Liver (tissue), 9 donors: ENCODE measurements around the gene PKP1. TPM values are rescaled to one million over a fixed set of nuclear protein-coding genes. Genes with fewer than 3 reads are reported as not detected.

ENCODE experiments used
- DNase-seq: peaks from one replicate; pipeline ENCODE4 v3.0.0-alpha.2; 2017; ENCODE audit warnings: low spot score
- H3K27ac ChIP-seq, 2 donors: one replicate each; pipeline ENCODE4 v1.7.0; 2013; ENCODE audit warnings: inconsistent platforms in 2 of 2, low read length in 2 of 2, control low read depth in 1 of 2, low read depth in 1 of 2, mild to moderate bottlenecking in 1 of 2
- H3K27me3 ChIP-seq, 4 donors: one replicate each; pipeline versions ENCODE4 v1.6.1 to v1.7.0; 2013; ENCODE audit warnings: low read length in 3 of 4, inconsistent platforms in 1 of 4, mild to moderate bottlenecking in 1 of 4, moderate library complexity in 1 of 4; ENCODE audit not compliant: control insufficient read depth in 4 of 4, insufficient read depth in 4 of 4
- H3K36me3 ChIP-seq, 4 donors: one replicate each; pipeline versions ENCODE4 v1.6.1 to v1.7.0; 2013; ENCODE audit warnings: low read length in 3 of 4, mild to moderate bottlenecking in 3 of 4, low read depth in 1 of 4, moderate library complexity in 1 of 4; ENCODE audit not compliant: control insufficient read depth in 4 of 4, insufficient read depth in 3 of 4
- H3K4me1 ChIP-seq, 4 donors: one replicate each; pipeline versions ENCODE4 v1.6.1 to v1.7.0; 2013; ENCODE audit warnings: low read length in 3 of 4, mild to moderate bottlenecking in 3 of 4, moderate library complexity in 1 of 4; ENCODE audit not compliant: control insufficient read depth in 4 of 4, insufficient read depth in 4 of 4
- H3K4me3 ChIP-seq, 3 donors: one replicate each; pipeline versions ENCODE4 v1.6.1 to v1.7.0; 2013; ENCODE audit warnings: low read length in 3 of 3, control low read depth in 1 of 3, low read depth in 1 of 3, mild to moderate bottlenecking in 1 of 3
- H3K9ac ChIP-seq, 2 donors: one replicate each; pipeline ENCODE4 v1.7.0; 2013; ENCODE audit warnings: low read length in 2 of 2, mild to moderate bottlenecking in 2 of 2, moderate library complexity in 2 of 2, control low read depth in 1 of 2, low read depth in 1 of 2
- H3K9me3 ChIP-seq, 4 donors: one replicate each; pipeline versions ENCODE4 v1.6.1 to v1.7.0; 2013; ENCODE audit warnings: low read length in 3 of 4; ENCODE audit not compliant: control insufficient read depth in 4 of 4
- ATF3 ChIP-seq: IDR thresholded peaks from 2 replicates; pipeline ENCODE4 v1.6.1; 2016; ENCODE audit warnings: antibody characterized with exemption
- CTCF ChIP-seq: fragments of 150-350 bp; IDR thresholded peaks from 2 replicates; pipeline ENCODE4 v1.5.1; 2017; ENCODE audit warnings: improper control_type of control experiment, low read depth, low read length; ENCODE audit not compliant: missing input control
- EGR1 ChIP-seq, 2 donors: IDR thresholded peaks; 2 replicates each; pipeline ENCODE4 v1.6.1; 2016 to 2018; ENCODE audit warnings: antibody characterized with exemption in 2 of 2, low read depth in 2 of 2
- FOXA1 ChIP-seq: IDR thresholded peaks from 2 replicates; pipeline ENCODE4 v1.6.1; 2016; ENCODE audit warnings: antibody characterized with exemption
- GABPA ChIP-seq, 2 donors: IDR thresholded peaks in 1 of 2; conservative IDR thresholded peaks in 1 of 2; 2 replicates each; pipeline ENCODE4 v1.6.1; 2016; ENCODE audit warnings: antibody characterized with exemption in 2 of 2, mild to moderate bottlenecking in 1 of 2, moderate library complexity in 1 of 2
- HNF4A ChIP-seq, 2 donors: conservative IDR thresholded peaks; 2 replicates each; pipeline ENCODE4 v1.6.1; 2016; ENCODE audit warnings: antibody characterized with exemption in 2 of 2, mild to moderate bottlenecking in 2 of 2
- JUND ChIP-seq, 2 donors: IDR thresholded peaks; 2 replicates each; pipeline ENCODE4 v1.6.1; 2016; ENCODE audit warnings: antibody characterized with exemption in 2 of 2
- MAX ChIP-seq: IDR thresholded peaks from 2 replicates; pipeline ENCODE4 v1.6.1; 2016; ENCODE audit warnings: antibody characterized with exemption
- NR2F2 ChIP-seq: IDR thresholded peaks from 2 replicates; pipeline ENCODE4 v1.6.1; 2016; ENCODE audit warnings: antibody characterized with exemption
- RAD21 ChIP-seq, 2 donors: IDR thresholded peaks; 2 replicates each; pipeline ENCODE4 v1.6.1; 2016; ENCODE audit warnings: antibody characterized with exemption in 2 of 2, mild to moderate bottlenecking in 2 of 2
- RXRA ChIP-seq, 2 donors: IDR thresholded peaks; 2 replicates each; pipeline ENCODE4 v1.6.1; 2017 to 2018; ENCODE audit warnings: antibody characterized with exemption in 2 of 2, mild to moderate bottlenecking in 1 of 2
- SP1 ChIP-seq: IDR thresholded peaks from 2 replicates; pipeline ENCODE4 v1.6.1; 2018; ENCODE audit warnings: antibody characterized with exemption, mild to moderate bottlenecking
- TAF1 ChIP-seq: conservative IDR thresholded peaks from 2 replicates; pipeline ENCODE4 v1.6.1; 2016; ENCODE audit warnings: antibody characterized with exemption, mild to moderate bottlenecking
- ZBTB33 ChIP-seq: IDR thresholded peaks from 2 replicates; pipeline ENCODE4 v1.6.1; 2016; ENCODE audit warnings: antibody characterized with exemption
- WGBS: extraction: QIAGEN DNeasy Blood & Tissue Kit; methylation state at CpG from one replicate; pipeline ENCODE4 v1.1.7; 2013; 5-methylcytosine and 5-hydroxymethylcytosine counted together
- polyA plus RNA-seq, 2 donors: library from polyadenylated mRNA; stranded (reverse) in 1 of 2; unstranded in 1 of 2; fragments of 200-250 nt in 1 of 2; fragments of >200 nt in 1 of 2; fragmentation: Nextera tagmentation in 1 of 2; extraction: Ambion mirVana in 1 of 2; gene quantifications; one replicate each; pipeline versions ENCODE4 v1.2.1 to v1.2.3, GENCODE V29; 2013 to 2015
- total RNA-seq, 2 donors: library from RNA; depleted of rRNA; stranded (reverse); fragments of >200 nt; gene quantifications; one replicate each; pipeline ENCODE4 v1.2.3, GENCODE V29; 2014
- TF ChIP-seq, protein P1 (sequence below): IDR thresholded peaks from 2 replicates; pipeline ENCODE4 v1.6.1; 2016; ENCODE audit warnings: antibody characterized with exemption, mild to moderate bottlenecking
- donor health status: healthy.
- donor health status: healthy.
- donor health status: healthy.
- donor health status: healthy.
- donor health status: healthy.

PKP1 gene
- total and polyA plus RNA-seq, 4 donors = 0.01 TPM; not detected in 3

DNA sequence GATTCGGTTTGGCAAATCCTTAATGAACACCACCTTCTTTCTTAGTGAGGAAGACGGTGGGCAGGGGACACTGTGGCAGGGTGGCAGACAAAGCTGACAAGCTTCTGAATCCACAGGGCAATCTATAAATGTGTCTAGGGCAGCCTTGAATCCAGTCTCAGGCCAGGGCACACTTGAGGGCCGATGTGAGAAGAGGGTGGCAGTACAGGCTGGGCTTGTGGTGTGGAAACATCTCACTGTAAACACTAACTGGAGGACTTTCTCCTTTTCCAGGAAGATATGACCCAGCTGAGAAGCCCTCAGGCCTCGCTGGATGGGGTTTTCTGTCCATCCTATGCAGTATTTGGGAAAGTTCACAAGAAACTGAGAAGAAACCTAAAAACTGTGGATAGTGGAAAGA is 46.5 kb downstream of the PKP1 start:
- no peak for DNase-seq
- no peaks in the 10 kb centered on the region for H3K9me3 ChIP-seq
- no peak overlapping the region for H3K27ac ChIP-seq
- no peaks in the 10 kb centered on the region for H3K27me3 ChIP-seq
- H3K4me3 ChIP-seq = no peak overlapping the region
- TF ChIP-seq MAX (no peak), CTCF (no peak), ZBTB33 (no peak), RXRA (IDR thresholded peaks at IDR 0.05) (no peak)
- H3K4me1 ChIP-seq = no peaks in the 10 kb centered on the region
- no peak overlapping the region for H3K9ac ChIP-seq
- WGBS = 83% methylated on average over 4 of the region's 4 CpGs
- H3K36me3 ChIP-seq = no peaks in the 10 kb centered on the region

- Histone ChIP-seq H3K9ac (no peak overlapping the region), H3K36me3 (no peaks in the 10 kb centered on the region), H3K4me1 (no peaks in the 10 kb centered on the region), H3K27ac (no peak overlapping the region), H3K4me3 (no peak overlapping the region), H3K27me3 (no peaks in the 10 kb centered on the region), H3K9me3 (no peaks in the 10 kb centered on the region)
- WGBS = 98% methylated on average over 2 of the region's 2 CpGs
- no peak for TF ChIP-seq EGR1 (IDR thresholded peaks at IDR 0.05; ENCODE audit: low read depth in 2 of 2)
- DNase-seq = no peak
These were observed 47.2 kb downstream of the PKP1 start for GRCh38 chr1:201330541-201330940.

DNA sequence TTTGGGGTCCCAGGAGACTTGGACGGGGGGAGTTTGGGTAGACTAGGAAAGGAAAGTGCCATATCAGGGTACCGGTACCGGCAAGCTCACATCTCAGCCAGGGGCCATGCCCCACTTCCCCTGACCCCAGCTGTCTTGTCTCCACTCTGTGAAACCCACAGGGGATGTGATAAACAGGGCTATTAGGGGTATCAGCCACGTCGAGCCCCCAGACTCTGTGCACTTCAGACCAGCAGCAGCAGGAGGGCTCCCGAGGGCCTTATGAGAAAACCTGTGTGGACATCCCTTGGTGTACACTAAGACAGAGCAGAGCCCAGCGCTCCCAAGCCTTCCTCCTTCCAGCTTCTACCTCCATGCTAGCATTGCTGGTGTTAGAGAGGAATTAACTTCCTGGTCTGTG is 47.9 kb downstream of the PKP1 start:
- DNase-seq = no peak
- Histone ChIP-seq H3K36me3 (no peaks in the 10 kb centered on the region), H3K9me3 (no peaks in the 10 kb centered on the region), H3K4me1 (no peaks in the 10 kb centered on the region), H3K27ac (no peak overlapping the region), H3K27me3 (no peaks in the 10 kb centered on the region), H3K9ac (no peak overlapping the region), H3K4me3 (no peak overlapping the region)
- WGBS = 86% methylated on average over 7 of the region's 7 CpGs
- TF ChIP-seq, protein P1, sequence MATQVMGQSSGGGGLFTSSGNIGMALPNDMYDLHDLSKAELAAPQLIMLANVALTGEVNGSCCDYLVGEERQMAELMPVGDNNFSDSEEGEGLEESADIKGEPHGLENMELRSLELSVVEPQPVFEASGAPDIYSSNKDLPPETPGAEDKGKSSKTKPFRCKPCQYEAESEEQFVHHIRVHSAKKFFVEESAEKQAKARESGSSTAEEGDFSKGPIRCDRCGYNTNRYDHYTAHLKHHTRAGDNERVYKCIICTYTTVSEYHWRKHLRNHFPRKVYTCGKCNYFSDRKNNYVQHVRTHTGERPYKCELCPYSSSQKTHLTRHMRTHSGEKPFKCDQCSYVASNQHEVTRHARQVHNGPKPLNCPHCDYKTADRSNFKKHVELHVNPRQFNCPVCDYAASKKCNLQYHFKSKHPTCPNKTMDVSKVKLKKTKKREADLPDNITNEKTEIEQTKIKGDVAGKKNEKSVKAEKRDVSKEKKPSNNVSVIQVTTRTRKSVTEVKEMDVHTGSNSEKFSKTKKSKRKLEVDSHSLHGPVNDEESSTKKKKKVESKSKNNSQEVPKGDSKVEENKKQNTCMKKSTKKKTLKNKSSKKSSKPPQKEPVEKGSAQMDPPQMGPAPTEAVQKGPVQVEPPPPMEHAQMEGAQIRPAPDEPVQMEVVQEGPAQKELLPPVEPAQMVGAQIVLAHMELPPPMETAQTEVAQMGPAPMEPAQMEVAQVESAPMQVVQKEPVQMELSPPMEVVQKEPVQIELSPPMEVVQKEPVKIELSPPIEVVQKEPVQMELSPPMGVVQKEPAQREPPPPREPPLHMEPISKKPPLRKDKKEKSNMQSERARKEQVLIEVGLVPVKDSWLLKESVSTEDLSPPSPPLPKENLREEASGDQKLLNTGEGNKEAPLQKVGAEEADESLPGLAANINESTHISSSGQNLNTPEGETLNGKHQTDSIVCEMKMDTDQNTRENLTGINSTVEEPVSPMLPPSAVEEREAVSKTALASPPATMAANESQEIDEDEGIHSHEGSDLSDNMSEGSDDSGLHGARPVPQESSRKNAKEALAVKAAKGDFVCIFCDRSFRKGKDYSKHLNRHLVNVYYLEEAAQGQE = no peak
- TF ChIP-seq GABPA (IDR thresholded peaks at IDR 0.05 in 1 of 2, conservative IDR thresholded peaks at IDR 0.05 in 1 of 2) (no peak), TAF1 (no peak), JUND (IDR thresholded peaks at IDR 0.05) (no peak), MAX (no peak), RAD21 (IDR thresholded peaks at IDR 0.05) (no peak), SP1 (no peak), NR2F2 (no peak), HNF4A (conservative IDR thresholded peaks at IDR 0.05) (no peak), ATF3 (no peak), ZBTB33 (no peak), EGR1 (IDR thresholded peaks at IDR 0.05; ENCODE audit: low read depth in 2 of 2) (no peak), FOXA1 (no peak)
